GM19023 (cell line): ENCODE data around the gene XPO6.

Experiments used
- ATAC-seq: cut with Tn5 transposase; IDR thresholded peaks from one replicate; pipeline ENCODE4 v1.9.1; 2021; ENCODE audit warnings: mild to moderate bottlenecking, moderate library complexity; ENCODE audit not compliant: unreplicated experiment

XPO6 gene

GRCh38 chr16:28210979-28211588, 681 bp downstream of the XPO6 start:
- peak; percentile 48 for ATAC-seq

GRCh38 chr16:28210264-28210663, 1.5 kb downstream of the XPO6 start:
- no peak for ATAC-seq

GRCh38 chr16:28208824-28209223, 2.9 kb downstream of the XPO6 start:
- ATAC-seq: no peak

DNA sequence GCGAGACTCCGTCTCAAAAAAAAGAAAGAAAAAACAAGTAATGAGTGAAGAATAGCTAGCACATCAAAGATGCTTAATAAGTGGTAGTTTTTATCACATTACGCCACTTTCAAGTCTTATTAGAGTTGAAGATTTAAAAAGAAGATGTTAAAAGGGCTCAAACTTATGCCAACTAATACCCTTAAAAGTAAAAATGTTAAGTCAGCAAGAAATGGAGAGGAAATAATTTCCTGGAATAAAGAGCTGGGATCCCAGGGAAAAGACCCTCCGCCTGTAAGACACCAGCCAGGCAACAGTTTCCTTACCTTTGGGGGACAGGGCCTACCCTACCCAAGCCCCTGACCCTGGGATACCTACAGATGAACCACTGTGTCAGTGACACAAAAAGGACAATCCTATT, 3.6 kb downstream of the XPO6 start:
- ATAC-seq: no peak

- ATAC-seq: no peak
Measured at GRCh38 chr16:28207399-28207798, 4.4 kb downstream of the XPO6 start.

DNA sequence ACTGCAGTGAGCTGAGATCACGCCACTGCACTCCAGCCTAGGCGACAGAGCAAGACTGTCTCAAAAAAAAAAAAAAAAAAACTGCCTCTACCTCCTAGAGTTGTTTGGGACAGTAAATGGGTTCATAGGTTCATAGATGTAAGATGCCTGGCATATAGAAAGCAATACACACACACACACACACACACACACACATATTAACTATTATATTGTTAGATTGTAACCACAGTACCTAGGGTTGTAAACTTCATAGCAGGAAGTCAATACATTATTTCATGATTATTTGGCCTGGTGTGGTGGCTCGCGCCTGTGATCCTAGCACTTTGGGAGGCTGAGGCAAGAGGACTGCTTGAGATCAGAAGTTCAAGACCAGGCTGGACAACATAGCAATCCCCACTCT, 5.8 kb downstream of the XPO6 start:
- ATAC-seq: no peak

GRCh38 chr16:28205117-28205899, 6.5 kb downstream of the XPO6 start:
- no peak for ATAC-seq

GRCh38 chr16:28204622-28205021, 7.1 kb downstream of the XPO6 start:
- no peak for ATAC-seq

- ATAC-seq: no peak
Measured at GRCh38 chr16:28204204-28204603, 7.6 kb downstream of the XPO6 start.

DNA sequence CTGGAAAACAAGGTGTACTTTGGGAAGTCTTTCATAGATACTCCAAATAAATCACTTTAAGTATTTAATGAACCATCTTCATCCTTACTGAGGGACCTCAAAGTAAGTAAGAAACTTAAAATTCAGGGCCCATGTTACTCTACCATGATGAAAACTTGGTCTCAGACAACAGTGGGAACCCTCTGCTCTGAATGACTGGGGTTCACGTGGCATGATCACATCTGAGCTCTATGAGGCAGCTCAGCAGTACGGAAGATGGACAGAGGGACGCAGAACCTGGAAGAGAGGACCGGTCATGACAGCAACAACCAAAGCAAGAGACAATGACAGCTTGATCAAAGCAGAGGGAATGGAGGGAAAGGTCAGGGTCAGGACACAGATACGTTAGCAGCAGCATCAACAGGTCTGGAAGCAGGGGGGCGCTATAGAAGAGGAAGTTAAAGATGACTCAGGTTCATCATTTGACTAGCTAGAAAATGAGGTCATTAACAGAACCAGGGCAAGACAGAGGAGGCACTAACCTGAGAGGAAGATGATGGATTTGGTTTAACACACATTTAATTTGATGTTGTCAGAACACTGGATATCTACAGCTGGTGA, 9.5 kb downstream of the XPO6 start:
- ATAC-seq: no peak

DNA sequence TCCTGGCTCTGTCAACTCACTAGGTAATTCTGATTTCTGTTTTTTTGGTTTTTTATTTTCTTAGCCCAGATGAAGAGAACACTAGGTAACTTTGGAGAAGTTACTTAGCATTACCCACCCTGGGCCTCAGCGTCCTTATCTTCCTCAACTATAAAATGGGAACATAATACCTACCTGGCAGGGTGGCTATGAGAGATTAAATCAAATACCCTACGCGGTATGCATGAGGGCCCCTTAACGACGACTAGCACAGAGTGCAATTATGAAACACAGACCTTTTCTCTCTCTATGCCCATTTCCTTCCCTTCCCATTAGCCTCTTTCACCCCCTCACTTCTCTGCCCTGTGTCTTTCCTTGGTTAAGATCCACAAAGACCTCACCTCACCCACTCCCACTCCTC, 11.1 kb downstream of the XPO6 start:
- no peak for ATAC-seq

DNA sequence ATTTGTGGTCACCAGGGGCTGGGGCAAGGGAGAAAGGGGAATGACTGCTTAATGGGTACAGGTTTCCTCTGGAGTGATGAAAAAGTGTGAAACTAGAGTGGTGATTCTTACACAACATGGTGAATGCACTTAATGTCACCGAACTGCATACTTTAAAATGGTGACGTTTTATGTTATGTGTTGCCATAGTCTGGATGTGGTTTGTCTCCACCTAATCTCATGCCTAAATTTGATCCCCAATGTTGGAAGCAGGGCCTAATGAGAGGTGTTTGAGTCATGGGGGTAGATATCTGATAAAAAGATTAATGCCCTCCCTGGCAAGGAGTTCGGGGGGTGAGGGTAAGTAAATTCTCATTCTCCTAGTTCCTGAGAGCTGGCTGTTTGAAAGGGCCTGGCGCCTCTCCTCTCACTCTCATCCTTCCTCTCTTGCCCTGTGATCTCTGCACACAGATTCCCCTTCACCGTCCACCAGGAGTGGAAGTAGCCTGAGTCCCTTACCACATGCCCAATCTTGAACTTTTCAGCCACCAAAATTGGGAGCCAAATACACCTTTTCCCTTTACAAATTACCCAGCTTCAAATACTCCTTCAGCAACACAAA, 15.3 kb downstream of the XPO6 start:
- no peak for ATAC-seq

DNA sequence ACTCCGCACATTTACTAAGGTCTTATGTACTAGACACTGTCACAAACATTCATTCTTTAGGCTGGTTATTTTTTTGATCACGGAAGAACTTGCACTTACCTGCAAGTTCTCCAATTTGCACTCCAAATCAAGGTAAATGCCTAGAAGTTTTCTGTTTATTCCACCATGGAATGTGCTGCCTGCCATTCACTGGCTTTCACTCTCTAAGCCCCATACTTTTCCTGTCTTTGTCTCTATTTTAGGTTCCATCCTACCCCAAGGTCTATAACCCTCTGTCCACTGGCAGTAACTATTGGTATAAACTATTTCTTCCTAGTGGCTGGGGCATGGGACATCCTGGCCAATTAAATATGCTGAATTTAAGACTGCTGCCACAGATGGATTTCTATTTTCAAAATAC, 15.9 kb downstream of the XPO6 start:
- no peak for ATAC-seq

- ATAC-seq: peak; percentile 26
Measured at GRCh38 chr16:28193530-28194423, 18.0 kb downstream of the XPO6 start.

- peak; percentile 59 for ATAC-seq
Measured at GRCh38 chr16:28192806-28193529, 18.8 kb downstream of the XPO6 start.

DNA sequence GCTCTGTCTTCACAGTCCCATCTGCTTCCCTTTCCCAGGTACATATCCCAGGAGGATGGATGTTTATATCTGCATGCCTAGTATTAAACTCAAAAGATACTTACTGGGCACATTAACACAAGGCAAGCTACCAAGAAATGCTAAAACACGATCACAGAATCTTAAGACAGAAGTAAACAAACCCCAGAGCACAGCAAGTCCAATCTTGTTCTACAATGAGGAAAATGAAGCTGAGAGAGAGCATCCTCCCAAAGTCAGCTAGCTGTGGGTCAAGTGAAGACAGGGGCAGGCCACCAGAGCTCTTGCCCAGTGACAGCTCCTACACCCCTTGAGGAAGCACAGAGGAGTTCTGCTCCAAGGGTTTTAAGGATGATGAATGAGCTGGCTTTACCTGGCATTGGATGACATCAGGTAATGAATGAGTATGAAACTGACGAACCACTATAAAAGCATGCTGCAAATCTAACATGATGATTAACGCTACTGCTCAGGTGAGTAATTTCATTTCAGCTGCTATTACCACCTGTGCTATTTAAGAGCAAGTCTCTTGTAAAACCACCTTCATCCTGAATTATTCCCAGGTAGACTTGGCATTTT, 20.3 kb downstream of the XPO6 start:
- ATAC-seq: no peak

DNA sequence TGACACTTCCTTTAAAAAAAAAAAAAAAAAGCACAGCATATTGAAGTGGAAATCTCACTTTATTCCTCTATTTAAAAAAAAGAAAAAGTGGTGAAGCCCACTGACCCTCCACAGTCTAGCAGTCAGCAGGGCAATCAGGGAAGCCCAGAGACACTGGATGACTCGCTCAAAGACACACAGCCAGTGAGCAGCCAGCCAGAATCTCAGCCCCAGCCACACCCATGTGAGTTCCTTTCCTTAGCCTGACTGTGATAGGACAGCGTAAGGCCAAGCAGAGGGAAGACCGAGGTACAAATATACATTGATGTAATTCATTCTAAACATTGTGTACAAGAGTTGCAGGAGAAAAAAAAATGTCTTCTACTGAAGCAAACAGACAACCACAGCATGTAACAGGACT, 22.5 kb downstream of the XPO6 start:
- no peak for ATAC-seq

DNA sequence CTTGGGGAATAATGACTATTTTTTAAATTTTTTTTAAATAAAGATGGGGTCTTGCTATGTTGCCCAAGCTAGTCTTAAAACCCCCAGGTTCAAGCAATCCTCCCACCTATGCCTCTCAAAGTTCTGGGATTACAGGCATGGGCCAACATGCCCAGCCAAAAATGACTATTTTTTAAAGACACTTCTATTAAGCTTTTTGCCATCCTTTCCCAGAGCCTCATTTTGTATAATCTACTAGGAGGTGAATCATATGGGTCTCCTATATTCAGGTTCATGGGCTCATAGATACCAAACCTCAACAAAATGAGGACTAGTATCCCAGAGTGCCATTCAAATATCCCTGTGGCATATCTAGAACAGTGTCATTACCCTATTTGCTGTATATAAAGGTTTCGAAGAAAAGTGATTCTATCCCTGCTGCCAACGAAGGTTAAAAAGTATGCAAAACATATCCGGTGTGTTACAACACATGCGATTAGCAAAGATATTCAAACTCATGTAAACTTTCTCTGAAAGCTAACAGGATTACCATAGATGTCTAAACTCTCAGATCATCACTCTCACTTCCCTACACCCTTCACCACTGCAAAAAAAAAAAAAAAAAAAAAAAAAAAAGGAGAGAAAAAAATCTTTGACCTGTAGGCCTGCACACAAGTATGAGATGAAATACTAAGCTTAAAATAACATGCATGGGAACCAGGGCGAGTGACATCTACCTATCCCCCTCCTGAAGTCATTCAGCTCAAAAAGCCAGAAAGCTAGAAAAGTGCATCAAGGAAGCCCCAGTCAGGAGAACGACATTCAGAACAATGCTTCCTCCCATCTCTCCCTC, 23.5 kb downstream of the XPO6 start:
- ATAC-seq: peak; percentile 67

DNA sequence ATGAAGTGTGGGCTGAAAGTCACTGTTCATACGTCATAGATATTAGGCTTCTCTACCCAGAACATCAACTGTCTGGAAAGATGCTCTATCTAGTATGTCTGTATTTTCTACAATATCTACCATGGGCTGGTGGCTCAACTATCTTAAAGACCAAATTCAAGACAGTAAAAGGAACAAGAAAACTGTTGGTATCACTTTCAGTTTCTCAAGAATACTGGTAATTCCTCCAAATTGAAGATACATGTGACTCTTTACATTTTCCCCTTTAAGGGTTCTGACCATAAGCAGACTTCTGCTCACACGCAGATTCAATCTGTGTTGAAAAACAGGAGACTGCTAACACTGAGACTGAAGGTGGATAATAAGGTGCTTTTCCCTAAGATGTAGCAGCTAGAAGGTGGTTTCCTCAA, 24.2 kb downstream of the XPO6 start:
- ATAC-seq: no peak
